RWPE1 (cell line): Measurements from ENCODE around the gene GPBP1.
"Not testable (repeated sequence)": the region's sequence is repeated elsewhere in the genome, so short reads cannot be mapped to it uniquely, and the experiment has no call there.

ENCODE experiments used
- CTCF ChIA-PET: fragments of 350-600 bp; sonication (Branson Sonifier 250); formaldehyde crosslinking; extraction: SDS; loops from one replicate; lab custom pipeline; 2021; lab: Yijun Ruan, JAX
- POLR2A ChIA-PET: fragments of 400-600 bp; formaldehyde crosslinking; extraction: SDS; loops from one replicate; lab custom pipeline; 2020; ENCODE audit warnings: antibody characterized with exemption; ENCODE audit not compliant: low non-redundant PET; lab: Yijun Ruan, JAX
- DNase-seq: peaks from one replicate; pipeline ENCODE4 v3.0.0; 2012; ENCODE audit warnings: low spot score
- H3K27ac ChIP-seq: fragments of 450-650 bp; 2 replicates; pipeline ENCODE4 v1.5.1; 2017
- TF ChIP-seq, protein P1 (sequence below): fragments of 450-650 bp; conservative IDR thresholded peaks from 2 replicates; pipeline ENCODE4 v1.5.1; 2017; ENCODE audit warnings: low read depth, mild to moderate bottlenecking

The GPBP1 gene

DNA sequence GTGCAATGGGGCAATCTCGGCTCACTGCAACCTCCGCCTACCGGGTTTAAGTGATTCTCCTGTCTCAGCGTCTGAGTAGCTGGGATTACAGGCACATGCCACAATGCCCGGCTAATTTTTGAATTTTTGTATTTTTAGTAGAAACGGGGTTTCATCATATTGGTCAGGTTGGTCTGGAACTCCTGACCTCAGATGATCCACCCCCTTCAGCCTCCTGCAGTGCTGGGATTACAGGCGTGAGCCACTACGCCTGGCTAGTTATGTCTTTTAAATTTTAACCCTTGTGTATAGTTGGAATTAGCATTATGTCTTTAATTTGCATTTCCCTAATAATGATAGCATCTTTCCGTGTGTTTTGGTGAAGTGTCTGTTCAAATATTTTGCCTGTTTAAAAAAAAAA, 11.5 kb downstream of the GPBP1 start:
- POLR2A ChIA-PET, result no interaction called here
- no peak for DNase-seq
- H3K27ac ChIP-seq, result no peak overlapping the region
- CTCF ChIA-PET, result no interaction called here
- TF ChIP-seq, protein P1, sequence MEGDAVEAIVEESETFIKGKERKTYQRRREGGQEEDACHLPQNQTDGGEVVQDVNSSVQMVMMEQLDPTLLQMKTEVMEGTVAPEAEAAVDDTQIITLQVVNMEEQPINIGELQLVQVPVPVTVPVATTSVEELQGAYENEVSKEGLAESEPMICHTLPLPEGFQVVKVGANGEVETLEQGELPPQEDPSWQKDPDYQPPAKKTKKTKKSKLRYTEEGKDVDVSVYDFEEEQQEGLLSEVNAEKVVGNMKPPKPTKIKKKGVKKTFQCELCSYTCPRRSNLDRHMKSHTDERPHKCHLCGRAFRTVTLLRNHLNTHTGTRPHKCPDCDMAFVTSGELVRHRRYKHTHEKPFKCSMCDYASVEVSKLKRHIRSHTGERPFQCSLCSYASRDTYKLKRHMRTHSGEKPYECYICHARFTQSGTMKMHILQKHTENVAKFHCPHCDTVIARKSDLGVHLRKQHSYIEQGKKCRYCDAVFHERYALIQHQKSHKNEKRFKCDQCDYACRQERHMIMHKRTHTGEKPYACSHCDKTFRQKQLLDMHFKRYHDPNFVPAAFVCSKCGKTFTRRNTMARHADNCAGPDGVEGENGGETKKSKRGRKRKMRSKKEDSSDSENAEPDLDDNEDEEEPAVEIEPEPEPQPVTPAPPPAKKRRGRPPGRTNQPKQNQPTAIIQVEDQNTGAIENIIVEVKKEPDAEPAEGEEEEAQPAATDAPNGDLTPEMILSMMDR, result no peak

DNA sequence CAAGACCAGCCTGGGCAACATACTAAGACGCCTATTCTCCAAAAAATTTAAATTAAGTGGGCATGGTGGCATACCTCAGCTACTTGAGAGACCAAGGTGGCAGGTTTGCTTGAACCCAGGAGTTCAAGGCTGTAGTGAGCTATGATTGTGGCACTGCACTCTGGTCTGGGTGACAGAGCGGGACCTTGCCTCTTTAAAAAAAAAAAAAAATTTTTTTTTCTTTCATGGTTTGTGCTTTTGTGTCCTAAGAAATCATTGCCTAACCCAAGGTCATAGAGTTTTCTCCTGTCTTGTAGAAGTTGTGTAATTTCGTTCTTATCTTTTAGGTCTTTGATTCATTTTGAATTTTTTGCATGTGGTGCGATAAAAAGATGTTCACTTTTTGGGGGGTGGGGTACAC, 12.3 kb downstream of the GPBP1 start:
- no peak overlapping the region for H3K27ac ChIP-seq
- ChIA-PET POLR2A (no interaction called here), CTCF (interaction anchor here (0.9 kb wide), 1 partner anchor 34 kb away, joined by 5 read pairs; no protein-coding TSS in a partner anchor)
- no peak for DNase-seq
- TF ChIP-seq, protein P1, result no peak

- POLR2A ChIA-PET, H3K27ac ChIP-seq, DNase-seq: not testable (repeated sequence)
- CTCF ChIA-PET, result interaction anchor here (0.5 to 0.6 kb wide), 2 partner anchors 50 to 150 kb away, joined by 3 to 4 read pairs; no protein-coding TSS in a partner anchor
Measured at GRCh38 chr5:57187977-57188376, 14.1 kb downstream of the GPBP1 start.

DNA sequence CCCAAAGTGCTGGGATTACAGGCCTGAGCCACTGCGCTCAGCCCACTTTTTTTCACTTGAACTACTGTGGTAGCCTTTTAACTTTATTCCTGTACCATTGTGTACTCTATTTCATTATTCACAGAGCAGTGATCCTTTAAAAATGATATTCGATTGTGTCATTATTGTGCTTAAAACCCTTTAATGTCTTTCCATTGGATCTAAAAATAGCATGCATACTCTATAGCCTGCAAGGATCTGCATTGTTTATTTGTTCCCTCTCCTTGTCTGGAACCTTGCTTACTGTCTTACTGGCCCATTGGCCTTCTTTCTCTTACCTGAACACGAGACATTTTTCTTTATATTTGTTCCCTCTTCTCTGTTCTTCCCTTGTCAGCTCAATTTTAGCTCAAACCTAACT, 15.7 kb downstream of the GPBP1 start:
- ChIA-PET CTCF (no interaction called here), POLR2A (no interaction called here)
- TF ChIP-seq, protein P1, result no peak
- no peak for DNase-seq
- H3K27ac ChIP-seq, result peak overlapping the region; percentile 22; the same call in 1 of the 2 replicates

- DNase-seq, result no peak
- CTCF ChIA-PET, result interaction anchor here (0.6 kb wide), 3 partner anchors 40 to 349 kb away, joined by 3 to 4 read pairs (median 3); no protein-coding TSS in a partner anchor
- POLR2A ChIA-PET, result no interaction called here
- H3K27ac ChIP-seq, result no peak overlapping the region
- TF ChIP-seq, protein P1, result no peak
Measured at GRCh38 chr5:57190593-57190992, 16.7 kb downstream of the GPBP1 start.

- TF ChIP-seq, protein P1, result no peak
- ChIA-PET POLR2A (interaction anchor here (0.6 kb wide), 1 partner anchor 20 kb away, joined by 5 read pairs; no protein-coding TSS in a partner anchor), CTCF (interaction anchor here (0.8 kb wide), 1 partner anchor 12 kb away, joined by 3 read pairs; no protein-coding TSS in a partner anchor)
- no peak overlapping the region for H3K27ac ChIP-seq
- no peak for DNase-seq
Measured at GRCh38 chr5:57191163-57191562, 17.3 kb downstream of the GPBP1 start.

GRCh38 chr5:57191986-57192385, 18.1 kb downstream of the GPBP1 start:
- no peak for DNase-seq
- ChIA-PET CTCF (interaction anchor here (0.7 to 0.8 kb wide), 2 partner anchors 13 to 1563 kb away, joined by 3 read pairs; no protein-coding TSS in a partner anchor), POLR2A (interaction anchor here (0.6 kb wide), 1 partner anchor 19 kb away, joined by 5 read pairs; no protein-coding TSS in a partner anchor)
- TF ChIP-seq, protein P1, result no peak
- no peak overlapping the region for H3K27ac ChIP-seq

DNA sequence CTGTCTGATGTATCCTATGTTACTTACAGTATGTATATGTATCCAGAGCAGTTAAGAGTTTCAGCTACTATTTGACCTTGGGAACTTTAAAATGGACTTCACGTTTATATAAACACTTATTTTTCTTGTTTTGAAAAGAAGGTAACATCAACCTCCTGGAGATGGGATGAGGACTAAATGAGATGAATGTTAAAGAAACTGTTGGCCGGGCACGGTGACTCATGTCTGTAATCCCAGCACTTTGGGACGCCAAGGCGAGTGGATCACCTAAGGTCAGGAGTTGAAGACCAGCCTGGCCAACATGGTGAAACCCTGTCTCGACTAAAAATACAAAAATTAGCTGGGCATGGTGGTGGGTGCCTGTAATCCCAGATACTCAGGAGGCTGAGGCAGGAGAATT, 19.0 kb downstream of the GPBP1 start:
- POLR2A ChIA-PET, DNase-seq: not testable (repeated sequence)
- CTCF ChIA-PET, result interaction anchor here (0.7 kb wide), 1 partner anchor 1564 kb away, joined by 3 read pairs; no protein-coding TSS in a partner anchor
- H3K27ac ChIP-seq, result peak overlapping the region; percentile 13
